Embryonic facial prominence (tissue), 1 donor: Measurements from ENCODE around the gene PPP1R36.
"Not testable (repeated sequence)": the region's sequence is repeated elsewhere in the genome, so short reads cannot be mapped to it uniquely, and the experiment has no call there.

Experiments used
- DNase-seq: peaks from one replicate; pipeline ENCODE4 v3.0.0-alpha.2; 2016; ENCODE audit errors: extremely low spot score

Gene PPP1R36, protein sequence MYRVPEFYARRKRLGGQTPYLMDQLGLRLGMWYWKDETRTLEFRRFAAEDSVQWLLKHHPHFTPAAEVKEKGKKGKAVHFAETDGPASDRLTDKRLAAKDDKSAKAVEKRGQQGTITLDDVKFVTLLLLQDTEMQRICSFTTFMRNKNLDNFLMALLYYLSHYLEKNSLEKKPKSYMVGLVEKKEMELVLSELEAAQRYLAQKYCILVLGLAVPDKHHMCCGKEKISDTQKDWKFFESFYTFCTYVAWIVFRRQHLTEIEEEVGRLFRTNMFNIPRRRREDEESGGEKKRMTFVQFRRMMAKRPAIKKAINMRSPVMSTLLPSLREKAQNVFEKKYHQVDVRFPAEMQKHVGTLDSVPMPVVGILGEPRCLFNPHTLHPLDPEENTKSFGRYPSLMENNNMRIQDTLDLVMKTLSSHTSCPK

DNA sequence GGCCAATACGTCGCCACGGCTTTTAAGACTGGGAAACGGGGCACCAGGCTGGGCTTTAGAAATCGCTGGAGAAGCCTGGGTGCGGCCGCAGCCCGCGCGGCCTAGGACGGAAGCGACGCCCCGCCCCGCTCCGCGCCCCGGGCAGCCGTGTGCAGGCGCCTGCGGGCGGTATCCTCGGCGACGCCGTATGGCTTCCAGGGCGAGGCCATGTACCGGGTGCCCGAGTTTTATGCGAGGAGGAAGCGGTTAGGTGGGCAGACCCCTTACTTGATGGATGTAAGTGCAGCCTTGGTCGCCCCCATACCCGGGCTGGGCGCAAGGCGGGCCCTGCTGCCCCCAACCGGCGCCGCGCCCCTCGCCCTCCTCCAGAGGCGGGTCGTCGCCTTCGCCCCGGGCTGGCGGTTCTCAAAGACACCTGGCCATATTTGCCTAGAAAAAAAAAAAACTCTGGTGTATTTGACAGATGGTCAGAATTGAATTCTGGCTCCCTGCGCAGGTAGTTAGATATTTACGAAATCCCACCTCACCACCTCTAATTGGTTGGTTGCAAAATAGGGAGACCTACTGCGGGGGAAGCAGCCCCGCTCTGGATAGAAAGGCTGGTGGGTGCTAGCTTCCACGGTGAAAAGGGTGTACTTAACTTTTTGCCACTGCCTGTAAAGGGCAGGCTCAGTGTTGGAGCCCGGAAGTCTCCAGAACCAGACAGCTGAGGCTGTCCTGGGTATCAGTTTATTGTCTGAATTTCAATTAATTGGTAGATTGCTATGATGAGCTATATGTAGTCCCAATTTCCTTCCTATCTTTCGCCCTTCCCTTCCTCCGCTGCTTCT, at the start of gene PPP1R36:
Gene PPP1R36 (plus strand): TSS at position 171 of the 830 bp plus-strand sequence. CDS start 37 bp downstream, at position 208.
- DNase-seq: no peak

- no peak for DNase-seq
These were observed 49.7 kb upstream of the PPP1R36 start for GRCh38 chr14:64500088-64500487.

DNA sequence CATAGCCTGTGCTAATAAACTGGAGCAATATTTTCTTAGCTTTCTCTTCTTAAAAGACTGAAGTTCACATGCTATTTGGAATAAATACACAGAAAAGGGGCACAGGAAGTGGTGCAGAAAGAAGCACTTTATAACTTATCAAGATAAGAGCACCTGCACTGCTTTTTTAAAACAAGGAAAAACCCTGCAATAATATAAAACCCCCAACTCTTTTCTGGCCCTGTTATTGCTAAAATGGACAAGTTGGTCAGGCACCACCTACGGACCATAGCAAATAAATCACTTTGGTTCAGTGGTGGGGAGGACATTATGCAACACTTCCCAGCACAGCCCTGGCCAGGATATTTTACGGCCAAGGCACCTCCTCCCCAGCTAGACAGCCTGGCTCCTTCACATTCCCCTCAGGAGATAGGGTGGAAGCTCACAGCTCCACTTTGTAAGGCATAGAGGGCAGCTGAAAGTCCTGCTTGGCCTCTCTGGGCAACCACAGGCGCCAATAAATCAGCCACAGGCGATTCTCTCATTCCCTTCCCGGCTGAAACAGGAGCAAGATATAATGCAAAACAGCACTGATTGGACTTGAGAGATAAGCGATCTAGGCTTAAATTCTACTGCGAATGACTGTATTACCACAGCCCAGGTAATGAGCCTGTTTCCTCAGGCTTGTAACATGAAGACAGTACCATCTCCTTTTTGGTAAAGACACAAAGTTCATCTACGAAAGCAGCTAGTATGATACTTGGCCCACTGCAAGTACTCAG, 48.2 kb upstream of the PPP1R36 start:
- no peak for DNase-seq

DNA sequence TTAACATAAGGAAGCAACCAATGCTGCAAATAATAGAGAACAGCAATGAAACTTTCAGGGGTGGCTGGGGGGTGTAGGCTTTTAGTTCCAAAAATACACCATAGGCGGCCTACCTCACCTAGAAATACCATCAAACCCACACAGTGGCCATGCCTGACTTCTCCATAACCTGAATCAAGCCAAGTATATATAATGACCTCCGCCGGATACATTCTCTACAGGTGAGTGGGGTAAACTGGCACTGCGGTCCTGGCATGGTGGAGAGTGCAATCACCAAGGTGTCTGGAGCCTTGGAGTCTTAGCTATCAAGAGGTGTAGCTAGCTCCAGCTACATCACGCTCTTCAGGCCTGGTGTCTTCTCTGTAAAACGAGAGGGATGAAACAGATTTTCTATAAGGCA, 47.3 kb upstream of the PPP1R36 start:
- no peak for DNase-seq

DNA sequence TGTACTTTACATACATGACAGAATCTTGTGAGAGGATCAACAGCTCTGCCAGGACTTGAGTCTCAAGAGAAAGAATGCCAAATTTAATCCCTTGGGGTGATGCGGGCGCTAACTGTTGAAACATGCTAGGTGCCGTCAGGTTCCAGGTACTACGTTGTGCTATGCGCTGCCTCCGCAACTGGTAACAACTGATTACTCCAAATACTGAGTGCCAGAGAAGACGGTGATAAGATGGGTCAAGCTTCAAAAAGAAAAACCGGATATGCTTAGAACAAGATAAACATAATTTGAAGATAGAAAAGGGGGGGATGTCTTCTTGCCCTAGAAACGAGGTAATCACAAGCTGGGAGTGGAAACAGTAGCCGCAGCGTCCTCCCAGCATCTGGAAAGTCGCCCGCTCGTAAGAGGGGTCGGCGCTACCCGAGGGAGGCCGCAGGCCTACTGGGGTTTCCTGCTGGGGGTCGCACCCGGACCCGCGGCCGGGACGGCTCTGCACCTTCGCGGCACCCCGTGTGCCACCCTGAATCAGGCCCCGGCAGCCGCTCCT, 46.8 kb upstream of the PPP1R36 start:
- no peak for DNase-seq

GRCh38 chr14:64503434-64504309, 46.1 kb upstream of the PPP1R36 start, which contains the start of gene ZBTB25:
TSS of gene ZBTB25 (minus strand) at chr14:64503838. CDS start at chr14:64490533, 13,305 bp downstream.
- peak; percentile 89 for DNase-seq

DNA sequence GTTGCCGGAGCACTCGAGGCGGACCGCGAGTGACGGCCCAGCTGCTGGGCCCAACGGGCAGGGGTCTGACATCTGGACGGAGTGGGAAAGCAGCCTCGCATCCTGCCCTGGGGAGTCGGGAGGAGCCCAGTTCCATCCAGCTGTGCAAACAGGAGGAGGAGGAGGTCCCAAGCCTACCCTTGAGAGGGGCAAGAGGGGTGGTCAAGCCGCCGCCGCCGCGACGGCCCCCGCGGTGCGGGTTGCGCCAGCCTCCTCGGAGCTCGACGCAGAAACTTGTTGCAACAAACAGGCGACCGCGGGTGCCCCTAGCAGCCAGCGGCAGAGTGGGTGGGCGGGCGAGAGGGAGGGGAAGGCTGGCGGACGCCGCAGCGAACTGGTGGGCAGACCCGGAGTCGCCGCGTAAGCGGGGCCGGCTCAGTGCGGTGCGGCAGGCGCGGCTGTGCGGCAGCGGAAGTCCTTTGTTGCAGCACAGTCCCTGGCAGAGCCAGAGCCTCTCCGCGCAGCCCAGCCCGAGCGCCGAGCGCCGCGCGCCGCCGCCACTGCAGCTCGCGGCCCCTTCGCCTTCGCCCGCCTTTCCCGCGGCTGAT, 45.4 kb upstream of the PPP1R36 start, which contains the start of gene ZBTB1:
Gene ZBTB1 (plus strand): TSS at position 461 of the 587 bp plus-strand sequence. CDS start 16,735 bp downstream, outside the sequence.
- DNase-seq: peak; percentile 68

GRCh38 chr14:64504897-64505794, 44.6 kb upstream of the PPP1R36 start:
- DNase-seq: peak; percentile 85

GRCh38 chr14:64506721-64507120, 43.0 kb upstream of the PPP1R36 start:
- no peak for DNase-seq

- no peak for DNase-seq
These were observed 42.2 kb upstream of the PPP1R36 start for GRCh38 chr14:64507376-64508156.

DNA sequence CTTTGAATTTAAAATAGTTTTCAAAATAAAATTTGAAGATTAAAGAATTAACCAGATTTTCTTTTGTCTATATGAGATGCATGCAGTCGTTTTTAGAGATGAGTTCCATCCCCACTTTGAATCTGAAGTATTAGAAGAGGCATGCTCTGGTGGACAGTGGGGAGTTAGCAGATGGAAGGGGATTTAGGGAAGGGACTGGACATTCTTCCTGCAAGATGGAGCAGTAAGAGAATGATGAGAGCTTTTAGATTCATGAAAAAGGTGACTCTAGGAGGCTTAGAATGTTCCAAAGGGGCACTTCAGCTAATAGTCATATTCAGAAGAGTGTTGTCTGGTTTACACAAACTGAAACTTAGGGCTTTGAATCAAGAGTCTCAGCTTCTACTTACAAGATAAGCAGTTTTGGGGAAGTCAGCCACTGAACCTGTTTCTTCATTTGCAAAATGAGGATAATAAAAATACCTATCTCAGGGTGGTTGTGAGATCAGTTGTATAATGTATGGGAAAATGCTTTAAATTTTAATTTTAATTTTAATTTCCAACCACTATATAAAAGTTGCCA, 41.5 kb upstream of the PPP1R36 start:
- no peak for DNase-seq

- DNase-seq: no peak
These were observed 40.7 kb upstream of the PPP1R36 start for GRCh38 chr14:64509036-64509435.

DNA sequence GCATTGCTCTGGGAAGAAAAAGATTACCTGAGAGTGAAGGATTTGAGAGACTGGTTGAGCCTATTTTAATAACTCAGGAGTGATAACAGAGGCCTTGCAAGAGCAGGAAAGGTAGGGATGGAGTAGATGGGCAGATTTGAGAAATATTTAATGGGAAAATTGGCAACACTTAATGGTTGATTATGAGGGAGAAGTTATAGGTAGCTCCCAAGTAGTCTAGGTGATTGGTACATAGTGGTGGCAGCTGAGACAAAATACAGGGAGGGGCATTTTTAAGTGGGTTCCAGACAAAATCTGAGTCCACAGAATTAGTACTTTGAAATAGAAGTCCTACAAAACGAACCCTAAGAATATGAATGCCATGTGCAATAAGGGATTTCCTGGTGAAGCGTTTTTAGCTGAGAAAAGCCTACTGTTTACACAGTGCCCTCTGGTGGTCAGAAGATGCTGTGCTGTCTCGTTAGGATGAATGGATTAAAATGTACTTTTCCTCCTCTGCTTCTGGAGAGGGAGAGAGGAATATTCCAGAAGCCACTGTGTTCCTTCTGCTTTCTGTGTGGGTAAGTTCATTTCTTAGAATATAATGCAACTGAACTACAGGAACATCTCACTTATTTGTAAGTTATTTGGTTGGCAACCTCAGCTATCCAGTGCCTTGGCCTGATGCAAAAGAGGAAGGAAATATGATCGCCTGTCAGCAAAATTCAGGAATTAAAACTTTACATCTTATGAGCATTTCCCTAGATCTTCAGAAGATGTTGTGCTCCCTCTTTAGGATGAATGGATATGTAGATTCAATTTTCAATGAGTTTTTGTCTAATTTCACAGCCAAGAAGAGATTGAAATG, 38.7 kb upstream of the PPP1R36 start:
- no peak for DNase-seq

DNA sequence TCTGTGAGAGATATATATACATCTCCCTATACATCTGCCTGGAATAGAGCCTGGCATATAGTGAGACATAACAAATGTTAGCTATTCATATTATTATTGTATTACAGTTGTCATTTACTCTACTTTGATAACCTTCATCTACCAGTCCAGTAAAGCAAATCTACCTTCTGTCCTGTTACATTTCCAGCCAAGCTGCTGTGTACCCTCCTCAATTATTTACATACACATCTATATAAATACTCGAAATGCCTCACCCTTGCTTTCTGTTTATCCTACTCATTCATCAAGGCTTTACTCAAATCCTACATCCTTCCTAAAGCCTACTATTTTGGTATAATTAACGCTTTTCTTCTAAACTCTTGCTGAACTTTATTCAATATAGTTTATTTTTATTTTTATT, 36.5 kb upstream of the PPP1R36 start:
- DNase-seq: no peak

DNA sequence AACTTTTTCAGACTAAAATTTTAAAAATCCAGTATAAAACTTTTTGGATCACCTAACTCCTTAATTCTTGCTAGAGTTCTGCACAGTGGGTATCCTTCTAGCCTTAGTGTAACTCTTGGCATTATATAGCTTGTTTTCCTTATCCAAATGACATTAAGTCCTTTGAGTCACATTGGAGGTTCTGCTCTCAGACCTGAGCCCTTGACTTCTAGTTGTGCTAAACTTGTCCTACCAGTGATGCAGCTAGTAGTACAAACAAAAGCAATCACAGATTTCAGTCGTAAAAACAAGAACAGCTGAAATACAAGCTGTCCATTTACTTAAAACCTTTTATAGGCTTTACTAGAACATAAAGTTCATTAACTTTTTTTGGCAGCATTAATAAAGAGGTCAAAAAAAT, 34.7 kb upstream of the PPP1R36 start:
- no peak for DNase-seq

- no peak for DNase-seq
These were observed 32.8 kb upstream of the PPP1R36 start for GRCh38 chr14:64516969-64517368.

DNA sequence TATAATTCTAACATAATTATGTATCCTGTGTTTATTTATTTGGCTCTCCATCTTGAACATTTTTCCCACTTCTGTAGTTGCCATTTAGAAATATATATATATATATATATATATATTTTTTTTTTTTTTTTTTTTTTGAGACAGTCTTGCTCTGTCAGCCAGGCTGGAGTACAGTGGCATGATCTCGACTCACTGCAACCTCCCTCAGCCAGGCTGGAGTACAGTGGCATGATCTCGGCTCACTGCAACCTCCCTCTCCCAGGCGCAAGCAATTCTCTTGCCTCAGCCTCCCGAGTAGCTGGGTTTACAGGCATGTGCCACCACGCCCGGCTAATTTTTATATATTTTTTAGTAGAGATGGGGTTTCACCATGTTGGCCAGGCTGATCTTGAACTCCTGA, 32.1 kb upstream of the PPP1R36 start:
- DNase-seq: not testable (repeated sequence)
